ENCODE data around the gene HS3ST3A1.

HS3ST3A1 gene

GRCh38 chr17:13582776-13583547, 18.8 kb downstream of the HS3ST3A1 start:
- no peak for TF ChIP-seq CTCF (IDR thresholded peaks at IDR 0.05; ENCODE audit: extremely low read depth, insufficient read depth, missing control alignments)
- in situ Hi-C loops (cut with MboI; ENCODE audit: low pct_unique_long_range_greater_than_20kb, low sequenced_read_pairs, unreplicated experiment) = loop anchor here (25.0 kb wide), 3 partner anchors 104 to 1354 kb away; partner anchors contain the start of gene HS3ST3B1
- no peak for DNase-seq (ENCODE audit: low spot score)

GRCh38 chr17:13581925-13582324, 19.8 kb downstream of the HS3ST3A1 start:
- no peak for DNase-seq (ENCODE audit: low spot score)
- in situ Hi-C loops (cut with MboI; ENCODE audit: low pct_unique_long_range_greater_than_20kb, low sequenced_read_pairs, unreplicated experiment) = loop anchor here (25.0 kb wide), 3 partner anchors 105 to 1355 kb away; partner anchors contain the start of gene HS3ST3B1
- no peak for TF ChIP-seq CTCF (IDR thresholded peaks at IDR 0.05; ENCODE audit: extremely low read depth, insufficient read depth, missing control alignments)

GRCh38 chr17:13580790-13581189, 20.9 kb downstream of the HS3ST3A1 start:
- TF ChIP-seq CTCF (IDR thresholded peaks at IDR 0.05; ENCODE audit: extremely low read depth, insufficient read depth, missing control alignments) = no peak
- in situ Hi-C loops (cut with MboI; ENCODE audit: low pct_unique_long_range_greater_than_20kb, low sequenced_read_pairs, unreplicated experiment) = loop anchor here (25.0 kb wide), 3 partner anchors 107 to 1357 kb away; partner anchors contain the start of gene HS3ST3B1

GRCh38 chr17:13576661-13577526, 24.8 kb downstream of the HS3ST3A1 start:
- TF ChIP-seq CTCF (IDR thresholded peaks at IDR 0.05; ENCODE audit: extremely low read depth, insufficient read depth, missing control alignments) = no peak
- in situ Hi-C loops (cut with MboI; ENCODE audit: low pct_unique_long_range_greater_than_20kb, low sequenced_read_pairs, unreplicated experiment) = loop anchor here (25.0 kb wide), 3 partner anchors 110 to 1360 kb away; partner anchors contain the start of gene HS3ST3B1
- DNase-seq (ENCODE audit: low spot score) = no peak

More at GRCh38 chr17:13580790-13581189, 20.9 kb downstream of the HS3ST3A1 start:
- DNase-seq (ENCODE audit: low spot score) = no peak

GRCh38 chr17:13575922-13576419, 25.8 kb downstream of the HS3ST3A1 start:
- in situ Hi-C loops (cut with MboI; ENCODE audit: low pct_unique_long_range_greater_than_20kb, low sequenced_read_pairs, unreplicated experiment) = loop anchor here (25.0 kb wide), 3 partner anchors 111 to 1361 kb away; partner anchors contain the start of gene HS3ST3B1
- no peak for TF ChIP-seq CTCF (IDR thresholded peaks at IDR 0.05; ENCODE audit: extremely low read depth, insufficient read depth, missing control alignments)
- DNase-seq (ENCODE audit: low spot score) = no peak

GRCh38 chr17:13575466-13575865, 26.3 kb downstream of the HS3ST3A1 start:
- no peak for DNase-seq (ENCODE audit: low spot score)
- in situ Hi-C loops (cut with MboI; ENCODE audit: low pct_unique_long_range_greater_than_20kb, low sequenced_read_pairs, unreplicated experiment) = loop anchor here (25.0 kb wide), 3 partner anchors 112 to 1362 kb away; partner anchors contain the start of gene HS3ST3B1
- no peak for TF ChIP-seq CTCF (IDR thresholded peaks at IDR 0.05; ENCODE audit: extremely low read depth, insufficient read depth, missing control alignments)

Data from GM13977 (cell line).